Neural progenitor cell (in vitro differentiated cells): ENCODE results near the gene KCTD2.
A peak's percentile ranks its signal among the peaks of the same experiment; 100 is the strongest.

ENCODE experiments used
- CTCF ChIP-seq: fragments of 200-600 bp; sonication (generic); IDR thresholded peaks from 2 replicates; pipeline ENCODE4 v1.5.1; 2017; ENCODE audit warnings: antibody characterized with exemption, mild to moderate bottlenecking
- EZH2 ChIP-seq: fragments of 200-600 bp; sonication (generic); IDR thresholded peaks from 2 replicates; pipeline ENCODE4 v1.6.1; 2017; ENCODE audit warnings: antibody characterized with exemption, mild to moderate bottlenecking, moderate library complexity
- EZH2phosphoT487 ChIP-seq: fragments of 200-600 bp; sonication (generic); IDR thresholded peaks from 2 replicates; pipeline ENCODE4 v1.6.1; 2017; ENCODE audit warnings: antibody characterized with exemption

GRCh38 chr17:75109046-75109406 lies 62.0 kb downstream of the KCTD2 start:
- peak; percentile 10 for TF ChIP-seq EZH2
- TF ChIP-seq CTCF: no peak
- no peak for TF ChIP-seq EZH2phosphoT487
